Muscle layer of colon (tissue), 2 donors: ENCODE measurements around the gene SEZ6L.

Source experiments
- H3K27ac ChIP-seq: one replicate; pipeline ENCODE4 v1.7.0; 2013; ENCODE audit warnings: low read depth, mild to moderate bottlenecking, low read length, moderate library complexity
- H3K27me3 ChIP-seq, 2 donors: one replicate each; pipeline ENCODE4 v1.7.0; 2013; ENCODE audit warnings: low read length in 2 of 2, mild to moderate bottlenecking in 2 of 2; ENCODE audit not compliant: insufficient read depth in 2 of 2, control insufficient read depth in 1 of 2
- H3K36me3 ChIP-seq: one replicate; pipeline ENCODE4 v1.7.0; 2013; ENCODE audit warnings: mild to moderate bottlenecking, low read length; ENCODE audit not compliant: insufficient read depth
- H3K4me1 ChIP-seq: one replicate; pipeline ENCODE4 v1.7.0; 2013; ENCODE audit warnings: mild to moderate bottlenecking, low read length; ENCODE audit not compliant: insufficient read depth
- H3K4me3 ChIP-seq, 2 donors: one replicate each; pipeline ENCODE4 v1.7.0; 2013; ENCODE audit warnings: low read length in 2 of 2, low read depth in 1 of 2, mild to moderate bottlenecking in 1 of 2, moderate library complexity in 1 of 2
- H3K9ac ChIP-seq: one replicate; pipeline ENCODE4 v1.7.0; 2013; ENCODE audit warnings: low read length
- H3K9me3 ChIP-seq: one replicate; pipeline ENCODE4 v1.7.0; 2013; ENCODE audit warnings: mild to moderate bottlenecking, low read length
- donor health status: abdominal sarcoma.
- donor health status: Adenocarcinoma of cecum.

The SEZ6L gene

DNA sequence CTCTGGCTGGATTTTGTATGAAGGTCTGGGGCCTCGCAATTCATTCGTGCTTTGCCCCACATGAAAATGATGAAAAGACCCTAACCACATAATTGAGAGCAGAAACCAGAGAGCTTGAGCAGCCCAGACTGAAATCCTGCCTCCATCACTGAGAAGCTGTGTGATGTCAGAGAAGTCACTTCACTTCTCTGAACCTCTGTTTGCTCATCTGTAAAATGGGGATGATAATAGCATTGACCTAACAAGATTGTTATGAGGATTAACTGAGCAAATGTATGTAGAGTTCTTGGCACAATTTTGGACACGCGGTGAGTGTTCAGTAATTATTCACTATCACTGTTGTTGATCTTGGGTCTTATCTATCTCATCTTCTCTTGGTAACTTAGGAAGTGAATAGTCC is 203.6 kb downstream of the SEZ6L start:
- Histone ChIP-seq H3K4me1 (no peaks in the 10 kb centered on the region), H3K4me3 (no peak overlapping the region), H3K9ac (no peak overlapping the region), H3K27ac (no peak overlapping the region), H3K9me3 (no peaks in the 10 kb centered on the region), H3K27me3 (peaks cover 0 to 16% of the 10 kb centered on the region in 2 donors), H3K36me3 (no peaks in the 10 kb centered on the region)

DNA sequence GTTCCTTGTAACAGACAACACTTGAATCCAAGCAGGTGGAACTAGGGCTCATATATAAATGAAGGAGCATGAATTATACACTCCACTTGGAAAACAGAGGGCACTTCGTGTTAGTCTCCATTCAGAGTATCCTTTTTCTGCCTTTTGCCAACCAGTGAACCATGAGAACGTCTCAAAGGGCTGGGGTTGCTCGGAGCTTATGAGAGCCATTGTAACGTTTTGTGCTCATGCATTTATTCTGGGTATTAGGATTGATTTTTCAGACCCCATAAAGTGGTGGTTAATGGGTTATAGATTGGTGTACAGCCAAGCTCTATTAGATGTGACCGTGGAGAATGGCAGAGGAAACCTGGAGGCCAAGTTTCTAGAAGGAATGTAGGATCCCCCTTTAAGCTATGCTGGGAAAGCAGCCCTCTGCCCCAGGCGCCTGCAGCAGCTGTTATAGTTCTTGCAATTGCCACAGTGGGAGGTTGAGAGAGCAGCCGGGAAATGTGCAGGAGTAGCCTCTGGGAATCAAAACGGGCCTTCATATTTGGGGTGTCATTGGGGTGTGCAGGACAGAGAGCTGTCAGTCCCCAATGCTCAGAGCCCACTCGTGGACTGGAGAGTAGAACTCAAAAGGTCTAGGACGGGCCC is 205.2 kb downstream of the SEZ6L start:
- H3K4me1 ChIP-seq: no peaks in the 10 kb centered on the region
- H3K27ac ChIP-seq: no peak overlapping the region
- H3K36me3 ChIP-seq: no peaks in the 10 kb centered on the region
- peaks cover 0 to 22% of the 10 kb centered on the region in 2 donors for H3K27me3 ChIP-seq
- no peak overlapping the region for H3K9ac ChIP-seq
- H3K4me3 ChIP-seq: no peak overlapping the region
- H3K9me3 ChIP-seq: no peaks in the 10 kb centered on the region

DNA sequence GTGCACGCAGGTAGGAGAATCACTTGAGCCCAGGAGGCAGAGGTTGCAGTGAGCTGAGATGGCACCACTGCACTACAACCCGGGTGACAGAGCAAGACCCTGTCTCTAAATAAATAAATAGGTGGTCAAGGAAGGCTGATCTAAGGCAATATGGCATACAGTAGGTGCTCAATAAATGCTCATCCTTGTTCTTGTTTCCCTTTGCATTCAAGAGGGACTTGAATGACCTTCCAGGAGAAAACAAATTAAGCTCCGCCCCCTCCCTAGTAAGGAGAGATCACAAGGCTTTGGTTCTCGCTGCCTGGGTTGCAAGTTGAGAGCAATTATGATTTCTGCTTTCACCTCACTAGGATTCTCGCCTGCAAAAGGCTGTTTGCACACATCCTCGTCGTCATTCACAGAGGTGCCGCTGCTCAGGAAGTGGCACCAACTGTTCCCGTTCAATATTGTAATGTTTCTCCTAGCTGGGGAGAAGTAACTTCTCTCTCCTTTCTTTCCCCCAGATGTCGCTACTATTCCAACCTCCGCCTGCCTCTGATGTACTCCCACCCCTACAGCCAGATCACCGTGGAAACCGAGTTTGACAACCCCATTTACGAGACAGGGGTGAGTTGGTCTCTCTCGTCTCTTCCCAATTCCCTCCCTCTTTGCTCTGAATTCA is 208.0 kb downstream of the SEZ6L start:
- Histone ChIP-seq H3K9ac (no peak overlapping the region), H3K4me1 (no peaks in the 10 kb centered on the region), H3K4me3 (no peak overlapping the region), H3K9me3 (no peaks in the 10 kb centered on the region), H3K27ac (no peak overlapping the region), H3K27me3 (peaks cover 0 to 22% of the 10 kb centered on the region in 2 donors), H3K36me3 (no peaks in the 10 kb centered on the region)

DNA sequence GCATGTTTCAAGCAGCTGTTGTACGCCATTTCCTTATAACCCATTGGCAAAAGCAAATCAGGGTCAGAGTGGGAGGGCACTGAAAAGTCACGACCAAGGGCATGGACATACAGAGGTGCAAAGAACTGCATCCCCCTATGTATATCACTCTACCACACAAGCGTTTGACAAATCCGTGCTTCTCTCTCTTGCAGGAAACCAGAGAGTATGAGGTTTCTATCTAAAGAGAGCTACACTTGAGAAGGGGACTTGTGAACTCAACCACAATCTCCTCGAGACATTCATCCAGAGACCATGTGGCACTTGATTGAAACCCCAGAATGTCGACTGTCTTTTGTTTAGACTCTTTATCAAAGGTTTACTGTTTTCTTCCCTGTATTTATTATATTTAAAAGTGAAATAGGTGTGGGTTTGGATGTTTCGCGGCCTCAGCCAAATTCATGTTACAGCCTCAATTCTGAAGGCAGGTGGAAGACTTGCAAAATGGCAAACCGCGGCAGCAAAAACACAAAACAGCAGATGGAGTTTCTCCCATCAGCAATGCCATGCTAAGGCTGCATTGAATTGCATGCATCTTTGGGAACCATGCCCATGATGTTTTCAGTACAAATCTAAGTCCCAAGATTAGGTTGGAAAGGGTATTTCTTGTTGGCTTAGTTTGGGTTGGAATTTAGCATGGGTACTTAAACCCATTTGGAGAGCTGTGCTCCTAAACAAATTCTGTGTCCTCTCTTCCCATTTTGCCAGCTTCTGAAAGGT is 211.0 kb downstream of the SEZ6L start:
- H3K9ac ChIP-seq: no peak overlapping the region
- no peaks in the 10 kb centered on the region for H3K9me3 ChIP-seq
- H3K4me3 ChIP-seq: no peak overlapping the region
- H3K27ac ChIP-seq: no peak overlapping the region
- no peaks in the 10 kb centered on the region for H3K36me3 ChIP-seq
- peaks cover 0 to 22% of the 10 kb centered on the region in 2 donors for H3K27me3 ChIP-seq
- no peaks in the 10 kb centered on the region for H3K4me1 ChIP-seq

DNA sequence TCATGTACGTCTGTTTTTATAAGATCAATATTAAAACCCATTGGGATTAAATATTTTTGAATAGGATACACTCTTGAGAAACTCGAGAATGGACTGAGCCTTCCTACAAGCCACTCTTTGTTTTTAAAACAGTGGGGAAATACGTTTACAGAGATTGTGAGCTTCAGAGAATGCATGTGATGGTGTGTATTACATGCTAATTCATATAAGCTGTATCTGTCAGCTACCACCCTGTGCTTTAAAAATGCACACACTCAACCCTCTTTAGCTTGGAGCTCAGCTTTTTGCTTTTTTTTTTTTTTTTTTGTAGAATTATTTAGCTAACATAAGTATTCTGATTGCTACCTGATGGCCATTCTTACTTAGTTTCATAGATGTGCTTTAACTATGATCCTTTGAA is 213.5 kb downstream of the SEZ6L start:
- H3K4me3 ChIP-seq: no peak overlapping the region
- H3K9ac ChIP-seq: no peak overlapping the region
- H3K9me3 ChIP-seq: no peaks in the 10 kb centered on the region
- H3K36me3 ChIP-seq: no peaks in the 10 kb centered on the region
- H3K27ac ChIP-seq: no peak overlapping the region
- peaks cover 0 to 8% of the 10 kb centered on the region in 2 donors for H3K27me3 ChIP-seq
- no peaks in the 10 kb centered on the region for H3K4me1 ChIP-seq

DNA sequence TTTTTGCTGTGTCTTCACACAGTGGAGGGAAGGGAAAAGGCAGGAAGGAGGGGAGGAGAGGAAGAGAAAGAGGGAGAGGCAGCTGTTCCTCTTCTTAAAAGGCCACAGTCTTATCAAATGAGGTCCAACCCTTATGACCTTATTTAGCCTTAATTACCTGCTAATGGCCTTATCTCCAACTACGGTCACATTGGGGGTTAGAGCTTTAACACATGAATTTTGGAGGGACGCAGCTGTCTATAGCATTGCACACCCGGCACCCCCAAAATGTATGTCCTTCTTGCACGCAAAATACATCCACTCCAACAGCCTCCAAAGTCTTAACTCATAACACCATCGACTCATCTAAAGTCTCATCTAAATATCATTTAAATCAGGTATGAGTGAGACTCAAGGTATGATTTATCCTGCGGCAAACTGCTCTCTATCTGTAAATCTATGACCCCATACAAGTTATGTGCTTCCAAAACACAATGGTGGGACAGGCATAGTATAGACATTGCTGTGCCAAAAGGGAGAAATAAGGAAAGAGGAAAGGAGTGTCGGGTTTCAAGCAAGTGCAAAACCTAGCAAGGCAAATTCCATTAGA is 214.8 kb downstream of the SEZ6L start:
- no peaks in the 10 kb centered on the region for H3K36me3 ChIP-seq
- H3K4me3 ChIP-seq: no peak overlapping the region
- H3K27ac ChIP-seq: no peak overlapping the region
- H3K9me3 ChIP-seq: no peaks in the 10 kb centered on the region
- no peaks in the 10 kb centered on the region for H3K4me1 ChIP-seq
- H3K9ac ChIP-seq: no peak overlapping the region
- H3K27me3 ChIP-seq: no peaks in the 10 kb centered on the region

DNA sequence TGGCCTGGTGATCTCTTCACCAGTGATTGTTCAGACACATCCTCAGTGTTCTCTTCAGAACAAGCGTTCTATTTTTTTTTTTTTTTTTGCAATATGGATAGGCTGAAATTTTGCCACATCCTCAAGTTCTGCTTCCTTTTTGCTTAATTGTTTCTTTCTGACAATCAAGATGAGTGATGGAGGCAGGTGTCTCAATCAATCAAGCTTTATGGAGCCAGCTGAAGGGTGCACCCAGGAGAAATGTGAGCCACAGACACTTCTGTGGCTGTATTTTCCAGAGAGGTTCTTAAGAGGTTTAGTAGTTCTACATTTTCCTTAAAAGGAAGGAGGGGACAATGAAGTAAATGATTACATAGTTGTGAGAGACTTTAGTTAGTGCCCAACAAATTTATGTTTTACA is 215.9 kb downstream of the SEZ6L start:
- Histone ChIP-seq H3K27ac (no peak overlapping the region), H3K9me3 (no peaks in the 10 kb centered on the region), H3K27me3 (no peaks in the 10 kb centered on the region), H3K4me3 (no peak overlapping the region), H3K4me1 (no peaks in the 10 kb centered on the region), H3K36me3 (no peaks in the 10 kb centered on the region), H3K9ac (no peak overlapping the region)

DNA sequence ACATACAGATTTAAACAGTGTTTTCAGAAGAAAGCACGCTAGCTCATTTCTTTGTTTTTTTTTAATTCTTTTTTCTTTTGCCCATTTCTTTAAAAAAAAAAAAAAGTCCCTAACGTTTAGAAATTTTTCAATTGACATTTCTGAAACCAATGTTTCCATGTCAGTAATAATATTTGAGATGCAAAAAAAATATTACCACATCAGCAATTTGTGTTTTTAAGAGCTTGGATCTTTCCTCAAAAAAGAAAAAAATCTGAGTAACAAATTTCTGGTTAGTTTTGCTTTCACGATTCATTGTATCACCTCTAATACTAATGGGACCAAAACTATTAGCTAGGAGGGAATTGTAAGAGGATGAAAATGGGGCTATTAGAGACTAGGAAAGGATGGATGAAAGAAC is 219.9 kb downstream of the SEZ6L start:
- no peaks in the 10 kb centered on the region for H3K9me3 ChIP-seq
- no peak overlapping the region for H3K27ac ChIP-seq
- H3K36me3 ChIP-seq: no peaks in the 10 kb centered on the region
- H3K9ac ChIP-seq: no peak overlapping the region
- no peaks in the 10 kb centered on the region for H3K27me3 ChIP-seq
- no peak overlapping the region for H3K4me3 ChIP-seq
- H3K4me1 ChIP-seq: no peaks in the 10 kb centered on the region

DNA sequence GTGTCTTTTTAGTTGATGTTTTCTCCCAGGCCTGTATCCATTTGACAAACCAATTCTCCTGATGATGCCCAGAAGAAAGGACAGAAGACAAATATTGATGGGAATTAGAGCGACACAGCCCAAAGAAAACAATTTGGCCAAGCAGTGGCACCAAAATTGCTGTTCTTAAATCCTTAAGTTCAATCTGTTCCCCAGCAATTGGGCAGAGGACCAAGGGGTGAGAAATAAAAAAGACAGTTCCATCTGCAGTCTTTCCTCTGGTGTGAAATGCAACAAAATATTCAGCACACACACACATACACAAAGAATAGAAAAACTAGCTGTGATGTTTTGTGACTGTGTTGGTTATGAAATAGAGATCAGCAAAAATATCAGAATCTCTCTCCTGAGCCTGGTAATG is 221.8 kb downstream of the SEZ6L start:
- no peaks in the 10 kb centered on the region for H3K9me3 ChIP-seq
- no peaks in the 10 kb centered on the region for H3K36me3 ChIP-seq
- no peak overlapping the region for H3K4me3 ChIP-seq
- H3K9ac ChIP-seq: no peak overlapping the region
- no peaks in the 10 kb centered on the region for H3K27me3 ChIP-seq
- H3K4me1 ChIP-seq: no peaks in the 10 kb centered on the region
- no peak overlapping the region for H3K27ac ChIP-seq

DNA sequence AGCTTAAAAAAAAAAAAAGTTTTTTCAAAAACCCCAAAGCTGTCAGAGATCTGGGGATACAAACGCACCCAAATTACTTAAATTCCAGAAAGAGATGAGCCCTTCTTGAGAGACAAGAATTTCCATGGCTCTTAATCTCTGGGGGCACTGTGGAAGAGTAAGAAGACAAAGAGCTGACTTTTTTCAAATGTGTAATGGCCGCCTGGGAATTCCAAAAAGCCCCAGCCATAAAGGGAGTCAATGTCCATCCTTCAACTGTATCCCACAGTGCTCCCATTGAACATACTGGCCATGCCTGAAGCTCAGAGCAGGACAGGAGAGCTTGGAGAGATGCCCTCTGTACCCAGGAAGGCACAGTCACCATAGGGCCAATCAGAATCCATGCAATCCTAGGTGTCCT is 222.4 kb downstream of the SEZ6L start:
- H3K27ac ChIP-seq: no peak overlapping the region
- no peaks in the 10 kb centered on the region for H3K27me3 ChIP-seq
- H3K36me3 ChIP-seq: no peaks in the 10 kb centered on the region
- no peaks in the 10 kb centered on the region for H3K4me1 ChIP-seq
- H3K9ac ChIP-seq: no peak overlapping the region
- H3K4me3 ChIP-seq: no peak overlapping the region
- no peaks in the 10 kb centered on the region for H3K9me3 ChIP-seq

DNA sequence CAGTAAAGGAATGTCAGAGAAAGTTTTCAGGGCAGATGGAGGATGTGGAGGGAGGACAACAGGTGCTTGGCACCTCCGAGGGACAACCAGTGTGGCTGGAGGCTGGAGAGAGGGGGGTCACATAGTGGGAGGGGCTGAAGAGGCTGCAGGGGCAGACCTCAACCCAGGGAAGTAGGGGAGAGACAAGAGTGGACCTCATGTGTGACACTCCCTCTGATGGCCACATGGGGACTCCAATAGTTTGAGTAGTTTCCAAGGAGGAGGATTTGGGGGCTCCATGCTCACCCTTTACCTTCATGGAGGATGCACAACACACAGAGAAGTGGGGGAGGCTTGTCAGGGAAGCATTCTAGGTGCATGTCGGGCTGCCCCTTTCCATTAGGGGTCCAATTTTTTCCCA is 224.7 kb downstream of the SEZ6L start:
- Histone ChIP-seq H3K4me1 (no peaks in the 10 kb centered on the region), H3K9me3 (no peaks in the 10 kb centered on the region), H3K9ac (no peak overlapping the region), H3K27me3 (no peaks in the 10 kb centered on the region), H3K36me3 (no peaks in the 10 kb centered on the region), H3K27ac (no peak overlapping the region), H3K4me3 (no peak overlapping the region)
